BLaER1 treated with 17β-estradiol and CSF1 and Interleukin-3, amounts not matched to agents 10 nM and 100 nM (cell line): Measurements from ENCODE around the gene FCF1.

Experiments used
- H3K27ac ChIP-seq, 11 experiments: shearing (Covaris generic); formaldehyde crosslinking; 2 replicates each; pipeline ENCODE4 v1.8.1; 2022
- H3K27me3 ChIP-seq, 11 experiments: shearing (Covaris generic); formaldehyde crosslinking; 2 replicates each; pipeline ENCODE4 v1.8.1; 2022
- H3K36me3 ChIP-seq, 11 experiments: shearing (Covaris generic); formaldehyde crosslinking; 2 replicates each; pipeline ENCODE4 v1.8.1; 2022
- H3K4me1 ChIP-seq, 10 experiments: shearing (Covaris generic); formaldehyde crosslinking; 2 replicates each; pipeline ENCODE4 v1.8.1; 2022
- H3K4me2 ChIP-seq, 11 experiments: shearing (Covaris generic); formaldehyde crosslinking; 2 replicates each; pipeline ENCODE4 v1.8.1; 2022
- H3K4me3 ChIP-seq, 10 experiments: shearing (Covaris generic); formaldehyde crosslinking; 2 replicates each; pipeline ENCODE4 v1.8.1; 2022
- H3K9ac ChIP-seq, 11 experiments: shearing (Covaris generic); formaldehyde crosslinking; 2 replicates each; pipeline ENCODE4 v1.8.1; 2022
- H3K9me3 ChIP-seq, 11 experiments: shearing (Covaris generic); formaldehyde crosslinking; replicated peaks in 1 of 11; 2 replicates each; pipeline ENCODE4 v1.8.1; 2022
- H4K20me1 ChIP-seq, 11 experiments: shearing (Covaris generic); formaldehyde crosslinking; 2 replicates each; pipeline ENCODE4 v1.8.1; 2022
- Cebpa-rat ChIP-seq, 11 experiments: shearing (Covaris generic); IDR thresholded peaks; 2 replicates each; pipeline ENCODE4 v1.8.1; 2022

Gene FCF1

DNA sequence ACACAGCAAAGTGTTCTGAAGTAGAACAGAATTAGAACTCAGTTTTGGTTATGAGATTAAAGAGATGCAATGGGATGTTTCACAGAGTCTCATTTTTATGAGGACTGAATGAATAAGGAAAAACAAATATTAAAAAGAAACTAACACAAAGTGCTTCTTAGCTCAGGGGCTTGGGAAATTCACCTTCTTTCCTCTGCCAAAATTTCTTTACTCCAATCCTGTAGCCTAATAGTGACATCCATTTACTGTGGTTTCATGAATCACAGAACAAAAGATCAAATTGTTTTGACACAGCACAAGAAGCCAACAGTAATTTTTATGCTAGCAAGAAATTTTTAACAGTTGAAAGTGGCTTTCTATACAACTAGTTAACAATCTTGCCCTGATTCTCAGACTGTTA is 37.7 kb upstream of the FCF1 start:
- Histone ChIP-seq H3K27me3 (no peaks in the 10 kb centered on the region), H3K4me1 (no peaks in the 10 kb centered on the region), H3K36me3 (peaks cover 77 to 100% (median 94%) of the 10 kb centered on the region in 11 experiments), H3K27ac (no peak overlapping the region), H4K20me1 (no peaks in the 10 kb centered on the region; a peak in 1 of 22 replicates), H3K9me3 (no peaks in the 10 kb centered on the region), H3K4me3 (no peak overlapping the region), H3K9ac (no peak overlapping the region), H3K4me2 (no peak overlapping the region)
- TF ChIP-seq Cebpa-rat (IDR thresholded peaks at IDR 0.05), result no peak

DNA sequence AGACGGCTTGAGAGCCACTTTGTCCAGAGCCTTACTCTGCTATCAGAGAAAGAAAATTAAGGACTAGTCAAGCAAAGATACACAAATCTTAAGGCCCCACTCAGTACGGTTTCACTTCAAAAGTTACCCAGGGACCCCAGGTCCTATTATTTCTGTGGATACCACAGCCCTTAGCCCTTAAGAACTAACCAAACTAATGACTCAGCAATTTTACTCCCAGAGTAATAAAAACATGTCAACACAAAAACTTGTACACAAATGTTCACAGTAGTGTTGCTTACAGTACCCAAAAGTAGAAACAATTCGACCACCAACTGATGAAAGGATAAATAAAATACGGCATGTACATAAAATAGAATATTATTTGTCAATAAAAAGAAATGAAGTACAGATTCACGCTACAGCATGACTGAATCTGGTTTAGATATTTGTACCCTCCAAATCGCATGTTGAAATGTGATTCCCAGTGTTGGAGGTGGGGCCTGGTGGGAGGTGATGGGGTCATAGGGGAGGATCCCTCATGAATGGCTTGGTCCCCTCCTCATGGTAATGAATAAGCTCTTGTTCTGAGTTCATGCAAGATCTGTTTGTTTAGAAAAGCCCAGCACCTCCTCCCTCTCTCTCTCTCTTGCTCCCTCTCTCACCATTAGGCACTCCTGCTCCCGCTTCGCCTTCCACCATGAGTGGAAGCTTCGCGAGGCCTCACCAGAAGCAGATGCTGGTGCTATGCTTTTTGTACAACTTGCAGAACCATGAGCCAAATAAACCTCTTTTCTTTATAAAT is 30.6 kb upstream of the FCF1 start:
- Histone ChIP-seq H3K27ac (0 out of 22 replicates have a peak overlapping the region, but pooled peaks of 2 of the 11 experiments have one; percentile 5 to 23), H3K9ac (no peak overlapping the region), H3K36me3 (peaks cover 62 to 99% (median 84%) of the 10 kb centered on the region in 11 experiments), H3K9me3 (no peaks in the 10 kb centered on the region), H3K4me1 (peaks cover 27 to 35% (median 32%) of the 10 kb centered on the region in 10 experiments), H4K20me1 (peaks cover 0 to 21% (median 4%) of the 10 kb centered on the region in 11 experiments; a peak in 9 of 22 replicates), H3K4me3 (no peak overlapping the region), H3K27me3 (no peaks in the 10 kb centered on the region), H3K4me2 (peak overlapping the region in 1 of 11 experiments; percentile 67; a peak in 1 of 22 replicates)
- no peak for TF ChIP-seq Cebpa-rat (IDR thresholded peaks at IDR 0.05)

DNA sequence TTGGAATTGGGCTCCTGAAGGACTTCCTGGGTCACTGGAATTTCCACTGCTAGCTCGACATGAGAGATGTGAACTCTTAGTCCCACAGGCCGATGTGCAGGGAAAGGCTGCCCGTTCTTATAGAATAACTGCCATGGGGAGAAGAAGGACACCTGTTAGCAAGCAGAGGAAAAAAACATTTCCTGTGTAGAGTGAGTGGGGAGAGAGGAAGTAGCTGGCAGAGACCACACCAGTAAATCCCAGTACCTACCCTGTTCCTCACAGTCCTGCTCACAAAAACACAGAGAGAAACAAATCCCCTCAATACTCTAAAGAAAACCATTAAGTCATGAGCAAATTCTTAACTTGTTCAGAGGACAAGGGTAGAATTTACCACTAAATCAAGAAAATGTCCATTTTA is 29.5 kb upstream of the FCF1 start:
- Histone ChIP-seq H3K9ac (no peak overlapping the region), H3K27me3 (no peaks in the 10 kb centered on the region), H4K20me1 (peaks cover 0 to 21% (median 4%) of the 10 kb centered on the region in 11 experiments; a peak in 9 of 22 replicates), H3K36me3 (peaks cover 67 to 99% (median 88%) of the 10 kb centered on the region in 11 experiments), H3K4me1 (peaks cover 27 to 35% (median 32%) of the 10 kb centered on the region in 10 experiments), H3K27ac (peak overlapping the region in 4 of 11 experiments; percentile 14 to 34 (median 14); a peak in 4 of 22 replicates), H3K4me2 (peak overlapping the region; percentile 44 to 76 (median 60)), H3K4me3 (no peak overlapping the region), H3K9me3 (no peaks in the 10 kb centered on the region)
- no peak for TF ChIP-seq Cebpa-rat (IDR thresholded peaks at IDR 0.05)

DNA sequence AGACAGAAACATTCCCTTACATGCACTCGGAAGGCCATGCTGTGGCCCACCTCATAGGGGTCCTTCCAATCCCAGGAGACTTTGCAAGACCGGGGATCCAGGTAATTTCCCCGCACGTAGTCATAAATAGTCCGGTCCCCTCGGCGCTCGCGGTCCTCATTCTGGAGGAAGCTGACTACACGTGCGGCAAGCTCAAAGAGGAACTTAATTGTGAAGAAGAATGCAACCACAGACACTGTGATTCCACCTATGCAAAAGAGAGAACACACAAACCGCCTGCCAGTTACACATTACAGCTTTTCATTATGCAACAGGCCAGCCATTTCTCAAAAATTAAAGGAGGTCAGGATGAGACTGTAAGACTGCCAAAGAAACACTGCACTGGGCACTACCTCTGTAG is 28.5 kb upstream of the FCF1 start:
- Histone ChIP-seq H3K27ac (peak overlapping the region in 7 of 11 experiments; percentile 26 to 42 (median 34); a peak in 8 of 22 replicates), H3K36me3 (peaks cover 74 to 100% (median 88%) of the 10 kb centered on the region in 11 experiments), H3K4me2 (peak overlapping the region; percentile 44 to 76 (median 60)), H3K4me1 (peaks cover 27 to 35% (median 32%) of the 10 kb centered on the region in 10 experiments), H3K9ac (no peak overlapping the region), H3K27me3 (no peaks in the 10 kb centered on the region), H3K9me3 (no peaks in the 10 kb centered on the region), H3K4me3 (no peak overlapping the region), H4K20me1 (peaks cover 0 to 21% (median 4%) of the 10 kb centered on the region in 11 experiments; a peak in 9 of 22 replicates)
- TF ChIP-seq Cebpa-rat (IDR thresholded peaks at IDR 0.05), result peak in 1 of 11 experiments; percentile 11; a peak in 1 of 22 replicates

DNA sequence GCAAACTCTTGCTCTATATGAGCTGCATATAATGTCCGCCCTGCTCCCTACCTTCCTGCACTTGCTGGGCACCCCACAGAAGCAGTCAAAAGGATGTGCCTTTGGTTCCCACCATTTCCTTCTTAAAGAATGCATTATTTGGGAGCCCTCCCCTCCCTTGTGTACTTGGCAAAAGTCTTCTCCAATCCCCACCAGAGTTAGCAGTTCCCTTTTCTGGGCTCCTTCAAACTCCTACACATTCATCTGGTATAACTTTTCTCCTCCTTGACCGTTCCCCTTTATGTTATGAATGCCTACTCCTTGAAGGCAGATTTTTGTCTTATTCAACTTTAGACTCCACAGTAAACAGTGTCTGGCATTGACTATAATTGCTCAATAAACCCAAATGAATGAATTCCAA is 27.9 kb upstream of the FCF1 start:
- Histone ChIP-seq H3K4me1 (peaks cover 27 to 35% (median 32%) of the 10 kb centered on the region in 10 experiments), H3K9me3 (no peaks in the 10 kb centered on the region), H3K27ac (peak overlapping the region in 7 of 11 experiments; percentile 26 to 42 (median 34); a peak in 8 of 22 replicates), H3K4me3 (no peak overlapping the region), H3K27me3 (no peaks in the 10 kb centered on the region), H4K20me1 (peaks cover 0 to 21% (median 4%) of the 10 kb centered on the region in 11 experiments; a peak in 9 of 22 replicates), H3K36me3 (peaks cover 75 to 100% (median 88%) of the 10 kb centered on the region in 11 experiments), H3K4me2 (peak overlapping the region; percentile 44 to 76 (median 60)), H3K9ac (no peak overlapping the region)
- TF ChIP-seq Cebpa-rat (IDR thresholded peaks at IDR 0.05), result no peak

DNA sequence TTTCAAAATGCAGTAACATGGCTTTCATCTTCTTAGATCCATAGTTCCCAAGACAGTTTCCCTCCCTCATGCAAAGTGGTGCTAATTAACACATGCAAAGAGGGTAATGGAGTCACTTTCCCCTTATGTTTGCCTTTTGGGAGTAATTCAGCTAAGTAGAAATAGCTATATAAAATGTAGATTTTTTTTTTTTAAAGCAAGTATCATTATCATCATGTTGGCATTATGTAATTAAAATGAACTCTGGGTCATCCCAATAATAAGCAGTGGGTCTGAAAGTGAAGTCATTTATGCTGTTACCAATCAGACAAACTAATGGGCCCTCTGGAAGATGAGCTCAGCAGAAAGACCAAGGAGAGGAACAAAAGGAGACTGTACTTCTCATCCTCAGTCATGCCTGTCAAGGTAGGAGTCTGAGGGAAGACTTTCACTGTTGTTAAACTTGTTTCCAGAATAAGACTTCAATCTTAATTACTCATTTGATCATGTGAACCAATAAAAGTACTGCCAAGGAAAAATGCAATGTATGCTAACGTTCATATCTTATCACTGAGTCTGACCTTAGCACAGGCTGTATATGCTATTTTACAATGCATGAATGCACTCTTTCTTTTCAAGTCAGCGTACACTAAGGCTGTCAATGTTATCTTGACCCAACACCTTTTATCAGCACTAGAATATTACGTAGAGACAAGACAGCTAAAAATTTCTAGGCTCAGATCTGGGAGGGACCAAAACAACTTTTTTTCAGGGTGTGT is 26.8 kb upstream of the FCF1 start:
- H3K27me3 ChIP-seq, result no peaks in the 10 kb centered on the region
- H3K36me3 ChIP-seq, result peaks cover 78 to 100% (median 89%) of the 10 kb centered on the region in 11 experiments
- H3K4me3 ChIP-seq, result no peak overlapping the region
- no peak for TF ChIP-seq Cebpa-rat (IDR thresholded peaks at IDR 0.05)
- no peak overlapping the region for H3K9ac ChIP-seq
- no peaks in the 10 kb centered on the region for H3K9me3 ChIP-seq
- peaks cover 27 to 35% (median 32%) of the 10 kb centered on the region in 10 experiments for H3K4me1 ChIP-seq
- peaks cover 0 to 21% (median 6%) of the 10 kb centered on the region in 11 experiments; a peak in 9 of 22 replicates for H4K20me1 ChIP-seq
- no peak overlapping the region for H3K27ac ChIP-seq
- peak overlapping the region in 4 of 11 experiments; percentile 58 to 76 (median 64); a peak in 8 of 22 replicates for H3K4me2 ChIP-seq

DNA sequence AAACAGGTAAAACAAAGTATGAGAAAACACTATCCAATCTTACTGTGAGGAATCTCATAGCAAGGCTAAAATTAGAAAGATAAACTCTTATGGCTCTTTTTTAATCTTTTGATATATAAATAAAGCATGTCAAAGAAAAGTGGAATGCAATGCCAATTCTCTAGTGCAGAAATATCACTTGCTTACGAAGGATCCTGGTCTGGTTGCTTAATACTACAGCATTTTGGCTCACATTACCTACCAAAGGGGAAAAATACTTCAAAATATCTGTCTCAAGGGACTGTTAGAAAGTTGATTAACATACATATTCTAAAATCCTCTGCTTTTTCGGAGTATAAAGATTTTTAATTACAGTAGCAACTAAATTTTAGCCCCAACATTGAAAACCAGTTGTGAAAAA is 21.5 kb upstream of the FCF1 start:
- H3K9me3 ChIP-seq, result no peaks in the 10 kb centered on the region
- peaks cover 5 to 17% (median 7%) of the 10 kb centered on the region in 10 experiments; a peak in 9 of 20 replicates for H3K4me1 ChIP-seq
- H3K36me3 ChIP-seq, result peaks cover 55 to 75% (median 62%) of the 10 kb centered on the region in 11 experiments
- TF ChIP-seq Cebpa-rat (IDR thresholded peaks at IDR 0.05), result no peak
- H3K4me3 ChIP-seq, result no peak overlapping the region
- H3K27me3 ChIP-seq, result no peaks in the 10 kb centered on the region
- H3K27ac ChIP-seq, result no peak overlapping the region
- peaks cover 10 to 50% (median 42%) of the 10 kb centered on the region in 11 experiments; a peak in 19 of 22 replicates for H4K20me1 ChIP-seq
- no peak overlapping the region for H3K4me2 ChIP-seq
- no peak overlapping the region for H3K9ac ChIP-seq

DNA sequence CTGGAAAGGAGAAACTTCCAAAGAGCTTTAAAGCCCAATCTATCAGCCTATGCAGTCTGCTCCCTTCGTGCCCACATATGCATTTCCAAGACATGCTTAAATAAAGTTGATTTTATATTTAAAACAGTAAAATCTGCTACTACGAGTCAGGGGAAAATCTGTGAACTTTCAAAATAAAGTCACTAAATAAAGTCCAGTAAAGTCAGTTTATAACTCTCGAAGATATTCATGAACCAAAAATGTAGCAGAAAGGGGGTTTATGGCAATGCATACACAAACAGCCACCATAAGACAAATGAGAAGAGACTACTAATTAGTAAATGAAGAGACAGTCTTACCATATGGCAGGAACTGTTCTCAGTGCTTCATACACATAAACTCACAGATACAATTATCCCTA is 19.8 kb upstream of the FCF1 start:
- Histone ChIP-seq H3K9ac (no peak overlapping the region), H3K9me3 (no peaks in the 10 kb centered on the region), H3K27ac (no peak overlapping the region), H3K4me3 (no peak overlapping the region), H3K4me2 (no peak overlapping the region), H4K20me1 (peaks cover 15 to 67% (median 57%) of the 10 kb centered on the region in 11 experiments; a peak in 19 of 22 replicates), H3K4me1 (peaks cover 5 to 17% (median 7%) of the 10 kb centered on the region in 10 experiments; a peak in 8 of 20 replicates), H3K27me3 (no peaks in the 10 kb centered on the region), H3K36me3 (peaks cover 48 to 75% (median 58%) of the 10 kb centered on the region in 11 experiments)
- no peak for TF ChIP-seq Cebpa-rat (IDR thresholded peaks at IDR 0.05)
